Measurements from ENCODE around the gene HSD17B3. TPM values are rescaled to one million over a fixed set of nuclear protein-coding genes. Genes with fewer than 3 reads are reported as not detected.

Gene HSD17B3
- total and polyA plus RNA-seq, 11 donors, result 0.33 to 2.6 (median 1.0) TPM; not detected in 1

GRCh38 chr9:96187151-96187555 is 114.8 kb downstream of the HSD17B3 start:
- 79 to 85% (median 81%) methylated on average over 12 of the region's 12 CpGs for WGBS, 4 donors
- H3K36me3 ChIP-seq, result no peaks in the 10 kb centered on the region
- H3K27ac ChIP-seq, result no peak overlapping the region
- peaks cover 0 to 2% (median 0%) of the 10 kb centered on the region in 12 donors for H3K4me1 ChIP-seq
- DNase-seq (no peak), ATAC-seq (no peak)
- H3K27me3 ChIP-seq, result peaks cover 0 to 33% (median 0%) of the 10 kb centered on the region in 9 donors
- H3K4me3 ChIP-seq, result no peak overlapping the region
- peaks cover 0 to 29% (median 11%) of the 10 kb centered on the region in 12 donors for H3K9me3 ChIP-seq
- TF ChIP-seq CTCF (IDR thresholded peaks at IDR 0.05) (no peak), POLR2A (IDR thresholded peaks at IDR 0.05) (no peak)
- intact Hi-C loops (cut with DNase I), result no loop called here

- 8 to 16% (median 15%) methylated on average over 18 of the region's 18 CpGs for WGBS, 4 donors
- no peak overlapping the region for H3K4me3 ChIP-seq
- ATAC-seq (peak in 2 of 4 donors; percentile 31 to 49), DNase-seq (no peak)
- H3K36me3 ChIP-seq, result no peaks in the 10 kb centered on the region
- H3K27me3 ChIP-seq, result peaks cover 0 to 33% (median 0%) of the 10 kb centered on the region in 9 donors
- TF ChIP-seq POLR2A (IDR thresholded peaks at IDR 0.05), result no peak
- no peak for TF ChIP-seq CTCF (IDR thresholded peaks at IDR 0.05)
- intact Hi-C loops (cut with DNase I), result no loop called here
- H3K27ac ChIP-seq, result no peak overlapping the region
- H3K4me1 ChIP-seq, result peaks cover 0 to 2% (median 0%) of the 10 kb centered on the region in 12 donors
- H3K9me3 ChIP-seq, result peaks cover 0 to 29% (median 11%) of the 10 kb centered on the region in 12 donors
These were observed 115.4 kb downstream of the HSD17B3 start for GRCh38 chr9:96186591-96187011.

- H3K4me3 ChIP-seq, result no peak overlapping the region
- no peaks in the 10 kb centered on the region for H3K36me3 ChIP-seq
- peaks cover 0 to 24% (median 9%) of the 10 kb centered on the region in 12 donors for H3K9me3 ChIP-seq
- H3K27ac ChIP-seq, result no peak overlapping the region
- H3K27me3 ChIP-seq, result peaks cover 0 to 33% (median 0%) of the 10 kb centered on the region in 9 donors
- 91 to 98% (median 92%) methylated on average over 2 of the region's 2 CpGs for WGBS, 4 donors
- TF ChIP-seq POLR2A (IDR thresholded peaks at IDR 0.05) (no peak), CTCF (IDR thresholded peaks at IDR 0.05) (no peak)
- DNase-seq (no peak), ATAC-seq (no peak)
- peaks cover 0 to 2% (median 0%) of the 10 kb centered on the region in 12 donors for H3K4me1 ChIP-seq
- intact Hi-C loops (cut with DNase I), result no loop called here
These were observed 116.3 kb downstream of the HSD17B3 start for GRCh38 chr9:96185518-96186156.

Other genes with a start within 250 kb of the HSD17B3 start
- gene SLC35D2, start 81.5 kb upstream of the HSD17B3 start, total RNA-seq, result 10 to 100 TPM; 10.5 to 23.1 (median 15.9) TPM
- gene SLC35D2, start 81.5 kb upstream of the HSD17B3 start, polyA plus RNA-seq, result 10 to 100 TPM in 1 of 2 donors, 1 to 10 TPM in 1; 8.2 to 19.8 TPM
- 1 to 10 TPM; 2.4 to 5.9 (median 3.2) TPM for gene ZNF367, start 116.2 kb upstream of the HSD17B3 start, total RNA-seq
- gene ZNF367, start 116.2 kb upstream of the HSD17B3 start, polyA plus RNA-seq, result 1 to 10 TPM in 1 of 2 donors, under 1 TPM in 1; 0.91 to 4.4 TPM
- 10 to 100 TPM; 17.8 to 35.7 (median 25.9) TPM for gene HABP4, start 148.0 kb upstream of the HSD17B3 start, total RNA-seq
- 10 to 100 TPM; 21.6 to 28.6 TPM for gene HABP4, start 148.0 kb upstream of the HSD17B3 start, polyA plus RNA-seq

Measured in heart left ventricle (tissue), 16 donors.